ENCODE data around the gene AIFM3.
"Not testable (repeated sequence)": the region's sequence is repeated elsewhere in the genome, so short reads cannot be mapped to it uniquely, and the experiment has no call there.

Gene AIFM3

GRCh38 chr22:20940186-20940651, 26.8 kb upstream of the AIFM3 start:
- no peak overlapping the region for H3K4me3 ChIP-seq (ENCODE audit: low read depth, low read length)
- no peak for DNase-seq (ENCODE audit: low read depth)

GRCh38 chr22:20940904-20941385, 26.1 kb upstream of the AIFM3 start:
- DNase-seq (ENCODE audit: low read depth): no peak
- no peak overlapping the region for H3K4me3 ChIP-seq (ENCODE audit: low read depth, low read length)

- DNase-seq (ENCODE audit: low read depth); H3K4me3 ChIP-seq (ENCODE audit: low read depth, low read length): not testable (repeated sequence)
These were observed 24.7 kb upstream of the AIFM3 start for GRCh38 chr22:20942203-20942902.

GRCh38 chr22:20943104-20943933, 23.7 kb upstream of the AIFM3 start:
- no peak overlapping the region for H3K4me3 ChIP-seq (ENCODE audit: low read depth, low read length)
- no peak for DNase-seq (ENCODE audit: low read depth)

- no peak overlapping the region for H3K4me3 ChIP-seq (ENCODE audit: low read depth, low read length)
- DNase-seq (ENCODE audit: low read depth): no peak
These were observed 23.0 kb upstream of the AIFM3 start for GRCh38 chr22:20944042-20944441.

- DNase-seq (ENCODE audit: low read depth): no peak
- no peak overlapping the region for H3K4me3 ChIP-seq (ENCODE audit: low read depth, low read length)
These were observed 21.5 kb upstream of the AIFM3 start for GRCh38 chr22:20945578-20945934.

- H3K4me3 ChIP-seq (ENCODE audit: low read depth, low read length): no peak overlapping the region
- DNase-seq (ENCODE audit: low read depth): no peak
These were observed 20.7 kb upstream of the AIFM3 start for GRCh38 chr22:20946080-20946986.

GRCh38 chr22:20946991-20947390, 20.1 kb upstream of the AIFM3 start:
- no peak overlapping the region for H3K4me3 ChIP-seq (ENCODE audit: low read depth, low read length)
- no peak for DNase-seq (ENCODE audit: low read depth)

GRCh38 chr22:20948450-20948849, 18.6 kb upstream of the AIFM3 start:
- H3K4me3 ChIP-seq (ENCODE audit: low read depth, low read length): no peak overlapping the region
- no peak for DNase-seq (ENCODE audit: low read depth)

- DNase-seq (ENCODE audit: low read depth): no peak
- no peak overlapping the region for H3K4me3 ChIP-seq (ENCODE audit: low read depth, low read length)
These were observed 18.1 kb upstream of the AIFM3 start for GRCh38 chr22:20948989-20949388.

- no peak for DNase-seq (ENCODE audit: low read depth)
These were observed 17.3 kb upstream of the AIFM3 start for GRCh38 chr22:20949698-20950183.

GRCh38 chr22:20951151-20951931, 15.7 kb upstream of the AIFM3 start:
- no peak overlapping the region for H3K4me3 ChIP-seq (ENCODE audit: low read depth, low read length)
- no peak for DNase-seq (ENCODE audit: low read depth)

More at GRCh38 chr22:20949698-20950183, 17.3 kb upstream of the AIFM3 start:
- no peak overlapping the region for H3K4me3 ChIP-seq (ENCODE audit: low read depth, low read length)

- H3K4me3 ChIP-seq (ENCODE audit: low read depth, low read length): no peak overlapping the region
- no peak for DNase-seq (ENCODE audit: low read depth)
These were observed 15.1 kb upstream of the AIFM3 start for GRCh38 chr22:20951932-20952380.

- no peak overlapping the region for H3K4me3 ChIP-seq (ENCODE audit: low read depth, low read length)
- no peak for DNase-seq (ENCODE audit: low read depth)
These were observed 14.3 kb upstream of the AIFM3 start for GRCh38 chr22:20952544-20953341.

GRCh38 chr22:20953342-20953608, 13.8 kb upstream of the AIFM3 start:
- H3K4me3 ChIP-seq (ENCODE audit: low read depth, low read length): no peak overlapping the region
- no peak for DNase-seq (ENCODE audit: low read depth)

- H3K4me3 ChIP-seq (ENCODE audit: low read depth, low read length): no peak overlapping the region
- no peak for DNase-seq (ENCODE audit: low read depth)
These were observed 13.2 kb upstream of the AIFM3 start for GRCh38 chr22:20953668-20954500.

- no peak for DNase-seq (ENCODE audit: low read depth)
- H3K4me3 ChIP-seq (ENCODE audit: low read depth, low read length): no peak overlapping the region
These were observed 11.5 kb upstream of the AIFM3 start for GRCh38 chr22:20955548-20955947.
